ENCODE results near the gene GPR132.

- TF ChIP-seq POLR2A (IDR thresholded peaks at IDR 0.05) (no peak), CTCF (IDR thresholded peaks at IDR 0.05) (no peak), POLR2AphosphoS5 (IDR thresholded peaks at IDR 0.05) (no peak)
These were observed 9.9 kb downstream of the GPR132 start for GRCh38 chr14:105055334-105055733.

All from prostate gland (tissue), 2 donors.